ENCODE data around the gene RBM12. TPM values are rescaled to one million over a fixed set of nuclear protein-coding genes. Genes with fewer than 3 reads are reported as not detected.

The RBM12 gene
- total RNA-seq, 1 experiment from 2014 or later, result 64.1 TPM

- Histone ChIP-seq H3K36me3 (peaks cover 79% of the 10 kb centered on the region), H3K27me3 (replicated peaks) (no peaks in the 10 kb centered on the region), H3K4me1 (replicated peaks) (no peaks in the 10 kb centered on the region), H3K9me3 (replicated peaks) (no peaks in the 10 kb centered on the region), H3K4me3 (no peak overlapping the region), H3K27ac (no peak overlapping the region)
- DNase-seq (ENCODE audit: low read depth in 1 of 2, low spot score in 2 of 2), result no peak
These were observed 10.8 kb downstream of the RBM12 start for GRCh38 chr20:35653893-35654292.

DNA sequence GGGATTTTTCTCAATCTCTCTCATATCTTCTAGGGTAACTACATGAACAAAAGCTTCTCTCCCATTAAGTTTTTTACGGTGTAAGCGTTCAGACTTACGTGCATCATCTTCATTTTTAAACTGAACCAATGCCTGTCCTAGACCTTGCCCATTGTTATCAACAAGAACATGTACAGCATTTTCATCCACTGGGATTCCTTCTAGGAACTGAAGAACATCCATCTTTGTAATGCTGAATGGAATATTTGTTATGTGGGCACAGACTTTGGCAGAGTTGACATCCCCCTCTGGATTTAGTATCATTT is 11.3 kb downstream of the RBM12 start:
- Histone ChIP-seq H3K9me3 (replicated peaks) (no peaks in the 10 kb centered on the region), H3K4me1 (replicated peaks) (no peaks in the 10 kb centered on the region), H3K4me3 (no peak overlapping the region), H3K36me3 (peaks cover 81% of the 10 kb centered on the region), H3K27me3 (replicated peaks) (no peaks in the 10 kb centered on the region), H3K27ac (no peak overlapping the region)
- DNase-seq (ENCODE audit: low read depth in 1 of 2, low spot score in 2 of 2), result no peak

GRCh38 chr20:35652641-35653429 is 11.9 kb downstream of the RBM12 start:
- Histone ChIP-seq H3K9me3 (replicated peaks) (no peaks in the 10 kb centered on the region), H3K36me3 (peaks cover 82% of the 10 kb centered on the region), H3K4me3 (no peak overlapping the region), H3K27ac (no peak overlapping the region), H3K4me1 (replicated peaks) (no peaks in the 10 kb centered on the region), H3K27me3 (replicated peaks) (no peaks in the 10 kb centered on the region)
- no peak for DNase-seq (ENCODE audit: low read depth in 1 of 2, low spot score in 2 of 2)

- H3K4me1 ChIP-seq (replicated peaks), result no peaks in the 10 kb centered on the region
- no peak for DNase-seq (ENCODE audit: low read depth in 1 of 2, low spot score in 2 of 2)
- no peaks in the 10 kb centered on the region for H3K9me3 ChIP-seq (replicated peaks)
- peaks cover 80% of the 10 kb centered on the region for H3K36me3 ChIP-seq
- H3K27me3 ChIP-seq (replicated peaks), result no peaks in the 10 kb centered on the region
- no peak overlapping the region for H3K27ac ChIP-seq
- no peak overlapping the region for H3K4me3 ChIP-seq
These were observed 12.7 kb downstream of the RBM12 start for GRCh38 chr20:35651958-35652357.

DNA sequence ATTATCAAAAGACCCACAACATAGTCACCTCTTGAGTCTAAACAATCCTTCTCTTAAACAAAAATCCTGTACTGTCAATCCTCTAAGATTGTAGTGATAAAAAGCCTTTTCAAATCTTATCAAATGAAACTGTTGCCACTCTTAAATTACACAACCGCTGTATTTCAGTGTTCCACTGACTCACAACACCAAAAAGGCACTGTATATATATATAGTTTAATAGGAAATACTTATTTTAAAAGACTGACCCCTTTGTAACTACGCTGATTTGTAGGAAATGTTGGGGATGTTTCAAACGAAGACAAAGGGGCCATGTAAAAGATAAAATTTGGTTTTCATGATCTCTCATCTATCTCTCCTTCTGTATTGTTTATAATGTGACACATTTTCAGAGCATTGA is 14.1 kb downstream of the RBM12 start:
- Histone ChIP-seq H3K4me1 (replicated peaks) (no peaks in the 10 kb centered on the region), H3K27me3 (replicated peaks) (no peaks in the 10 kb centered on the region), H3K9me3 (replicated peaks) (no peaks in the 10 kb centered on the region), H3K36me3 (peaks cover 70% of the 10 kb centered on the region), H3K4me3 (no peak overlapping the region), H3K27ac (no peak overlapping the region)
- DNase-seq (ENCODE audit: low read depth in 1 of 2, low spot score in 2 of 2), result no peak

DNA sequence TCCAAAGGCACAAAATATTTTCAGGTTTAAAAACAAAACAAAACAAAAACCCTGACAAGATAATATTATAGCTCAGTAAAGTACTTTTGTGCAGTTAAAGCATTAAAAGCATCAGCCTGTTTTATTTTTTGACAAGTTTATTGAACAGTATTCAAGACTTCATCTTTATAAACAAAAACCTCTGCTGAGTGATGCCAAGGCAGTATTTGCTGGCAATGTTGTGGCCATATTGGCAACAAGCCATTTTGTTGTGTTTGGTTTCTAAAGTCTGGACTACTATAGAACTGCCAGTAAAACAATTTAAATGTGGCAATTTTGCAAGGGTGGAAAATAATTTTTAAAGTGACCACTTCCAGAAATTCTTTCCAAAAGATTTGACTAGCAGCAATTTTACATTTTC is 15.9 kb downstream of the RBM12 start:
- H3K36me3 ChIP-seq, result peaks cover 61% of the 10 kb centered on the region
- no peaks in the 10 kb centered on the region for H3K9me3 ChIP-seq (replicated peaks)
- no peak for DNase-seq (ENCODE audit: low read depth in 1 of 2, low spot score in 2 of 2)
- no peaks in the 10 kb centered on the region for H3K27me3 ChIP-seq (replicated peaks)
- H3K27ac ChIP-seq, result no peak overlapping the region
- no peak overlapping the region for H3K4me3 ChIP-seq
- no peaks in the 10 kb centered on the region for H3K4me1 ChIP-seq (replicated peaks)

- no peak overlapping the region for H3K4me3 ChIP-seq
- H3K36me3 ChIP-seq, result peaks cover 31% of the 10 kb centered on the region
- DNase-seq (ENCODE audit: low read depth in 1 of 2, low spot score in 2 of 2), result no peak
- H3K27ac ChIP-seq, result no peak overlapping the region
- no peaks in the 10 kb centered on the region for H3K9me3 ChIP-seq (replicated peaks)
- H3K27me3 ChIP-seq (replicated peaks), result no peaks in the 10 kb centered on the region
- H3K4me1 ChIP-seq (replicated peaks), result no peaks in the 10 kb centered on the region
These were observed 19.9 kb downstream of the RBM12 start for GRCh38 chr20:35644806-35645205.

DNA sequence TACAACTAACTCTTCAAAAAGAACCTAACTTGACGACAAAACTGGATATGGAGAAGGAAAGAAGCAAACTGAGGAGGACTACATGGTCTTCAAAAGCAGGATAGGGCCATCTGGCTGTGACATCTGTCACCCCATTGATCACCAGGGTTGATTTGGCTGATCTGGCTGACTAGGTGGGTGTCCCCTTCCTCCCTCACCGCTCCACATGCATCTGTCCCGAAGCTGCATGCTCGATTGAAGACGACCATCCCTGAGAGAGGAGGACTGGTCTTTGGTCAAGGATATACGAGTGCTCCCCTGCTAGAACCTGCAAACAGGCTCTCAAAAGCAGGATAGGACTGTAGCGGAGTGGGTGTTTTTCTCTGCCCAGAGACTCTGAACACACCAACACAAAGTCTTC is 21.7 kb downstream of the RBM12 start:
- no peak for DNase-seq (ENCODE audit: low read depth in 1 of 2, low spot score in 2 of 2)

DNA sequence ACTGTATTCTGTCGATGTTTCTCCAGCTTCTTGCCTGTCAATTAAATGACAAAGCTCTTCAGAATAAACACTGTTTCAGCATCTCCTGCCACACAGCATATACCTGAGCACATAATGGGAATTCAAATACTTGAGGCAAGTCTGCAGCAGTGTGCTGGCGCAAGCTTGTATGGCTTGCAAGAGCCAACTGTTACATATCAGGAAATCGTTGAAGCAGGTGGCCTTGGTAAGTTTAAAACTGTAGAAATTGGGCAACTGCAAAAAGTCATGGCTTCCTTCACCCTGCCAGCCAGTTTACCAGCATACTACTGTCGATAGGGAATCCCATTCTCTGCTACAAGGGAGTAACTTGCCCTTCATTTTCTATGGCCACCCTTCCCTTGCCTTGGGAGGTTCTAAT is 23.0 kb downstream of the RBM12 start:
- Histone ChIP-seq H3K36me3 (peaks cover 19% of the 10 kb centered on the region), H3K9me3 (replicated peaks) (no peaks in the 10 kb centered on the region), H3K27me3 (replicated peaks) (no peaks in the 10 kb centered on the region), H3K27ac (no peak overlapping the region), H3K4me3 (no peak overlapping the region), H3K4me1 (replicated peaks) (no peaks in the 10 kb centered on the region)
- no peak for DNase-seq (ENCODE audit: low read depth in 1 of 2, low spot score in 2 of 2)

More for the DNA sequence above, 21.7 kb downstream of the RBM12 start:
- H3K27me3 ChIP-seq (replicated peaks), result no peaks in the 10 kb centered on the region
- no peaks in the 10 kb centered on the region for H3K9me3 ChIP-seq (replicated peaks)
- no peak overlapping the region for H3K27ac ChIP-seq
- H3K36me3 ChIP-seq, result peaks cover 23% of the 10 kb centered on the region
- H3K4me3 ChIP-seq, result no peak overlapping the region
- no peaks in the 10 kb centered on the region for H3K4me1 ChIP-seq (replicated peaks)

- no peak overlapping the region for H3K27ac ChIP-seq
- no peaks in the 10 kb centered on the region for H3K9me3 ChIP-seq (replicated peaks)
- DNase-seq (ENCODE audit: low read depth in 1 of 2, low spot score in 2 of 2), result no peak
- no peaks in the 10 kb centered on the region for H3K27me3 ChIP-seq (replicated peaks)
- H3K4me1 ChIP-seq (replicated peaks), result no peaks in the 10 kb centered on the region
- no peak overlapping the region for H3K4me3 ChIP-seq
- peaks cover 16% of the 10 kb centered on the region for H3K36me3 ChIP-seq
These were observed 24.0 kb downstream of the RBM12 start for GRCh38 chr20:35640724-35641123.

DNA sequence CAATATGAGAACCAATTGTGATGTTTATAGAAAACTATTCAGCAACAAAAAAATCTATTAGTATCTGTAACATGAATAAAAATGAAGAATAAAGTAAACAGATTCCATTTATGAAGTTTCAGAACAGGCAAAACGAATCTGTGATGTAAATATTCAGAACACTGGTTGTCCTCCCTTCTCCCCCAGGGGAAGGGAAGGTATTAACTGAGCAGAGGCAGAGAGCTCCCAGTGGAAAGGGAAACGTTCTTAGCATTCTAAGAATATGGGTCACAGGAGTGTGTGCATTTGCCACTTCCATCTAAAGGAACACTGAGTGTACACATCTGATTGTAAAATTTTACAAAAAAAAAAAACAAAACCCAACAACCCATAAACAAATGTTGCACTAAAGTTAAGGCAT is 25.9 kb downstream of the RBM12 start:
- no peak overlapping the region for H3K27ac ChIP-seq
- peaks cover 7% of the 10 kb centered on the region for H3K36me3 ChIP-seq
- no peaks in the 10 kb centered on the region for H3K9me3 ChIP-seq (replicated peaks)
- DNase-seq (ENCODE audit: low read depth in 1 of 2, low spot score in 2 of 2), result no peak
- no peaks in the 10 kb centered on the region for H3K27me3 ChIP-seq (replicated peaks)
- H3K4me3 ChIP-seq, result no peak overlapping the region
- H3K4me1 ChIP-seq (replicated peaks), result no peaks in the 10 kb centered on the region

DNA sequence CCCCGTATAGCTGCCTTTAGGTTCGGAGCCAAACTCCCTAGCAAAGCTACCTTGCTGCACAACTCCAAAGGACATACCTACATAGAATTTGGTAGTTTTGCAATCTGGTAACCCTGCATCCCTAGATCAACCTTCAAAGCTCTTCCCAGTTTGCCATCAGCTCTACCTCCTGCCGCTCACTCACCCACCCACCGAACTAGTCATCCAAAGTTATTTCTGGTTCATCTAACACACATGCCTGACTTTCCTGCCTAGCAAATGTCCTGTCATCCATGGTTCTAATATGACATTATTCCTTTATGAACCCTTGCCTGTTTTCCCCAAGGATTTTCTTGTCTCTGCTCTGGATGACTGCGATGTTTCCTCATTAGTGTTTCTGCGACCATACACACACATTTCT is 27.4 kb downstream of the RBM12 start:
- no peak overlapping the region for H3K27ac ChIP-seq
- H3K9me3 ChIP-seq (replicated peaks), result no peaks in the 10 kb centered on the region
- no peaks in the 10 kb centered on the region for H3K4me1 ChIP-seq (replicated peaks)
- peaks cover 18% of the 10 kb centered on the region for H3K36me3 ChIP-seq
- H3K27me3 ChIP-seq (replicated peaks), result no peaks in the 10 kb centered on the region
- DNase-seq (ENCODE audit: low read depth in 1 of 2, low spot score in 2 of 2), result no peak
- H3K4me3 ChIP-seq, result no peak overlapping the region

DNA sequence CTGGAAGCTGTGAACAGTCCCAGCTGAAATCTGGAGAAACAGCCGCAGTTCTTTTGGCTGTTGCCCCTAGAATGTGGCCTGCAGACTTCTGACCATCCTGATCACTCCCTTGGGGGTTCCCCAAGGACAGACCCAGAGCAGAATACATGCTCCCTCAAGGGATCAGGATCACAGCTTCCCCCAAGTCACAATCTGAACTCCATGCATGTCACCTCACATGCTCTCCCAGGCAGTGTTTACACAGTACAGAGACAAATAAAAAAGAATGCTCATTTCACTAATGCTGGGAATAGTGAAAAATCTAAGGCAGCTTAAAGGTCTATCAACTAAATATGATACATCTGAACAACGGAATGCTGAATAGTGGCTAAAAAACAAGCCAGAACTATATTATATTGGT is 28.6 kb downstream of the RBM12 start:
- Histone ChIP-seq H3K36me3 (peaks cover 25% of the 10 kb centered on the region), H3K4me1 (replicated peaks) (no peaks in the 10 kb centered on the region), H3K27me3 (replicated peaks) (no peaks in the 10 kb centered on the region), H3K27ac (no peak overlapping the region), H3K4me3 (no peak overlapping the region), H3K9me3 (replicated peaks) (no peaks in the 10 kb centered on the region)
- no peak for DNase-seq (ENCODE audit: low read depth in 1 of 2, low spot score in 2 of 2)

DNA sequence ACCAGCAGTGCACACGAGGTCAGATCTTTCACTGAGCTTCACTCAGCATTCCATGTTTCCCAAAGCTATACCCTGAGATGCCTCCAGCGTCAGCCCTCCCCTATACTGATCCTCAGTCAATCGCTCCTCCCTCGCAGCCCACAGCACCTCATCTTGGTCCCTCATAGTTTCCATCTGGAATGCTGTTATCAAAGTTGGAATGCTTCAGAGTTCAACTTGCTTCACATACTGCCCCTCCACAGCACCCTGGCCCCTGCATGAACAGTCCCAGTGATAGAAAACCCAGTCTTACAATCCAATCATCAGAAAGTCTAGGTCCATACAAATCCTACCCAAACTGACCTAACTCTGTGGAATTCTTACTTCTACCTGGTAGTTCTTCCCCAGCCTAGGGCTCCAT is 29.0 kb downstream of the RBM12 start:
- H3K4me3 ChIP-seq, result no peak overlapping the region
- no peak overlapping the region for H3K27ac ChIP-seq
- DNase-seq (ENCODE audit: low read depth in 1 of 2, low spot score in 2 of 2), result no peak
- H3K4me1 ChIP-seq (replicated peaks), result no peaks in the 10 kb centered on the region
- no peaks in the 10 kb centered on the region for H3K9me3 ChIP-seq (replicated peaks)
- H3K27me3 ChIP-seq (replicated peaks), result no peaks in the 10 kb centered on the region
- H3K36me3 ChIP-seq, result peaks cover 28% of the 10 kb centered on the region

DNA sequence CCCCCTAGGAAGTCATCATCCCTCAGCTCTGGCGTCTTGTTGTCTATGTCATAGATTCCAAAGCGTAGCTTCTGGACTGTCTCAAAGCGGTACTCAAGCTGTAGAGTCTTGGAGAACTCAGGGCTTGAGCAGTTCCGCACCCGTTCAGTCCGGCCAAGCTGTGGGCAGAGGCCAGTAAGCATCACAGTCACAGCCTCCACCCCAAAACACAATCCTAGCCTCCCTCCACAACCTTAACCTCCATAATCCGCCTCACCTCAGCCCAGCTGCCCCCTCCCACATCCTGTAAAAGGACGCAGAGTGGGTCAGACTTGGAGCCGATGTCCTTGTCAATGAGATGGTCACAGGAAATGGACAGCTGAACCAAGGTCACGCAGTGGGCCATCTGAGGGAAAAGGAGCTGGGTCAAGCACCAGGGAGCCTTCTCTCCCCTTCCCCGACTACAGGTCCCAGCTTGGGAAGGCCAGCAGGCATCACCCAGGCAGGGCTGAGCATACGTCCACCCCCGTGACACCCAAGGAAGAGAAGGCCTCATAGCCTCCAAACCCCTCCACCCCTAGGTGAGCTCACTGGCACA is 32.1 kb downstream of the RBM12 start:
- H3K4me1 ChIP-seq (replicated peaks), result no peaks in the 10 kb centered on the region
- no peak for DNase-seq (ENCODE audit: low read depth in 1 of 2, low spot score in 2 of 2)
- no peak overlapping the region for H3K4me3 ChIP-seq
- H3K36me3 ChIP-seq, result peaks cover 55% of the 10 kb centered on the region
- no peak overlapping the region for H3K27ac ChIP-seq
- no peaks in the 10 kb centered on the region for H3K9me3 ChIP-seq (replicated peaks)
- no peaks in the 10 kb centered on the region for H3K27me3 ChIP-seq (replicated peaks)

All from SJSA1 (cell line).